Measurements from ENCODE around the gene HSF2BP. TPM values are rescaled to one million over a fixed set of nuclear protein-coding genes. Genes with fewer than 3 reads are reported as not detected.
"Not testable (repeated sequence)": the region's sequence is repeated elsewhere in the genome, so short reads cannot be mapped to it uniquely, and the experiment has no call there.

The HSF2BP gene
- total RNA-seq, 1 donor from 2014 or later: 1.2 TPM

- H3K27ac Mint-ChIP-seq: not testable (repeated sequence)
These were observed 164.8 kb downstream of the HSF2BP start for GRCh38 chr21:43494279-43495012.

GRCh38 chr21:43493471-43493870, 165.8 kb downstream of the HSF2BP start:
- H3K36me3 Mint-ChIP-seq (ENCODE audit: low read depth); H3K9me3 Mint-ChIP-seq; H3K4me1 Mint-ChIP-seq (ENCODE audit: low read depth); H3K27me3 Mint-ChIP-seq (ENCODE audit: insufficient read depth); intact Hi-C loops (cut with micrococcal nuclease); H3K4me3 Mint-ChIP-seq; H3K27ac Mint-ChIP-seq; DNase-seq (ENCODE audit: low spot score): not testable (repeated sequence)

More at GRCh38 chr21:43494279-43495012, 164.8 kb downstream of the HSF2BP start:
- H3K27me3 Mint-ChIP-seq (ENCODE audit: insufficient read depth); H3K36me3 Mint-ChIP-seq (ENCODE audit: low read depth); H3K9me3 Mint-ChIP-seq; intact Hi-C loops (cut with micrococcal nuclease); DNase-seq (ENCODE audit: low spot score); H3K4me3 Mint-ChIP-seq; H3K4me1 Mint-ChIP-seq (ENCODE audit: low read depth): not testable (repeated sequence)

GRCh38 chr21:43488235-43488634, 171.1 kb downstream of the HSF2BP start:
- H3K36me3 Mint-ChIP-seq (ENCODE audit: low read depth); H3K27me3 Mint-ChIP-seq (ENCODE audit: insufficient read depth); intact Hi-C loops (cut with micrococcal nuclease); H3K4me1 Mint-ChIP-seq (ENCODE audit: low read depth); DNase-seq (ENCODE audit: low spot score); H3K27ac Mint-ChIP-seq; H3K9me3 Mint-ChIP-seq; H3K4me3 Mint-ChIP-seq: not testable (repeated sequence)

- H3K27ac Mint-ChIP-seq; H3K27me3 Mint-ChIP-seq (ENCODE audit: insufficient read depth); H3K36me3 Mint-ChIP-seq (ENCODE audit: low read depth); DNase-seq (ENCODE audit: low spot score); H3K4me3 Mint-ChIP-seq; H3K4me1 Mint-ChIP-seq (ENCODE audit: low read depth); H3K9me3 Mint-ChIP-seq; intact Hi-C loops (cut with micrococcal nuclease): not testable (repeated sequence)
These were observed 173.2 kb downstream of the HSF2BP start for GRCh38 chr21:43486051-43486450.

- H3K27ac Mint-ChIP-seq; intact Hi-C loops (cut with micrococcal nuclease); DNase-seq (ENCODE audit: low spot score); H3K4me3 Mint-ChIP-seq; H3K36me3 Mint-ChIP-seq (ENCODE audit: low read depth); H3K4me1 Mint-ChIP-seq (ENCODE audit: low read depth); H3K27me3 Mint-ChIP-seq (ENCODE audit: insufficient read depth); H3K9me3 Mint-ChIP-seq: not testable (repeated sequence)
These were observed 174.3 kb downstream of the HSF2BP start for GRCh38 chr21:43485016-43485415.

- intact Hi-C loops (cut with micrococcal nuclease); H3K9me3 Mint-ChIP-seq; H3K36me3 Mint-ChIP-seq (ENCODE audit: low read depth); H3K4me3 Mint-ChIP-seq; H3K4me1 Mint-ChIP-seq (ENCODE audit: low read depth); H3K27me3 Mint-ChIP-seq (ENCODE audit: insufficient read depth); H3K27ac Mint-ChIP-seq; DNase-seq (ENCODE audit: low spot score): not testable (repeated sequence)
These were observed 180.1 kb downstream of the HSF2BP start for GRCh38 chr21:43479197-43479596.

Other genes starting within 250 kb of the HSF2BP start
- gene SIK1, start 232.4 kb downstream of the HSF2BP start, total RNA-seq: 5.5 and 8.6 TPM in 2 replicates
- 76.8 and 77.8 TPM in 2 replicates for gene RRP1B, start 72 bp upstream of the HSF2BP start, total RNA-seq
- 123 and 135 TPM in 2 replicates for gene PDXK, start 59.6 kb upstream of the HSF2BP start, total RNA-seq
- 51.9 and 52.4 TPM in 2 replicates for gene CSTB, start 116.8 kb upstream of the HSF2BP start, total RNA-seq
- gene RRP1, start 130.1 kb upstream of the HSF2BP start, total RNA-seq: 90.9 and 91.8 TPM in 2 replicates
- 127 and 132 TPM in 2 replicates for gene AGPAT3, start 205.7 kb upstream of the HSF2BP start, total RNA-seq

Data from activated T-helper 1 cell treated with anti-CD3 and anti-CD28 coated beads, Interleukin-12 subunit alpha, Interleukin-12 subunit beta, Interleukin-2, Interleukin-4 antibody, amounts not matched to agents 30 ng/mL and 10 ng/mL and 1 ng/mL, durations not matched to agents 14 hours and 24 hours and 36 hours (primary cell).